Spleen (tissue), 11 donors: ENCODE results near the gene ADD1. TPM values are rescaled to one million over a fixed set of nuclear protein-coding genes. Genes with fewer than 3 reads are reported as not detected.

ENCODE experiments used
- DNase-seq: peaks from one replicate; pipeline ENCODE4 v3.0.0-alpha.2; 2020
- H3K27ac ChIP-seq, 8 donors: fragments of 200-600 bp; sonication (generic) in 7 of 8; 1 replicate in 4 of 8; 2 replicates in 4 of 8; pipeline versions ENCODE4 v1.5.0 to v1.8.0; 2016 to 2021; ENCODE audit warnings: inconsistent platforms in 4 of 8, mild to moderate bottlenecking in 4 of 8, moderate library complexity in 1 of 8
- H3K27me3 ChIP-seq, 7 donors: fragments of 200-600 bp; sonication (generic) in 6 of 7; replicated peaks in 1 of 7; 1 replicate in 4 of 7; 2 replicates in 3 of 7; pipeline versions ENCODE4 v1.5.0 to v1.8.0; 2016 to 2021; ENCODE audit warnings: inconsistent platforms in 3 of 7, mild to moderate bottlenecking in 1 of 7
- H3K36me3 ChIP-seq, 6 donors: fragments of 200-600 bp; sonication (generic) in 5 of 6; 1 replicate in 4 of 6; 2 replicates in 2 of 6; pipeline versions ENCODE4 v1.5.0 to v1.8.0; 2016 to 2021; ENCODE audit warnings: inconsistent platforms in 2 of 6
- H3K4me1 ChIP-seq, 6 donors: fragments of 200-600 bp; sonication (generic) in 5 of 6; 1 replicate in 3 of 6; 2 replicates in 3 of 6; pipeline versions ENCODE4 v1.5.0 to v1.8.0; 2016 to 2021; ENCODE audit warnings: inconsistent platforms in 3 of 6
- H3K4me3 ChIP-seq, 8 donors: fragments of 200-600 bp; sonication (generic) in 7 of 8; 1 replicate in 4 of 8; 2 replicates in 4 of 8; pipeline versions ENCODE4 v1.5.0 to v1.8.0; 2016 to 2021; ENCODE audit warnings: inconsistent platforms in 4 of 8, mild to moderate bottlenecking in 4 of 8, moderate library complexity in 2 of 8
- H3K9me3 ChIP-seq, 8 donors: fragments of 200-600 bp; sonication (generic) in 7 of 8; 1 replicate in 4 of 8; 2 replicates in 4 of 8; pipeline versions ENCODE4 v1.5.0 to v1.8.0; 2016 to 2021; ENCODE audit warnings: inconsistent platforms in 4 of 8
- CTCF ChIP-seq, 11 experiments: fragments of 200-600 bp in 7 of 11; fragments of 450-650 bp in 4 of 11; sonication (generic) in 4 of 11; IDR thresholded peaks in 8 of 11; conservative IDR thresholded peaks in 3 of 11; 1 replicate in 7 of 11; 2 replicates in 4 of 11; pipeline versions ENCODE4 v1.4.0 to v1.8.0; 2016 to 2021; ENCODE audit warnings: antibody characterized with exemption in 11 of 11, inconsistent platforms in 4 of 11, mild to moderate bottlenecking in 1 of 11
- POLR2A ChIP-seq, 3 donors: fragments of 450-650 bp; IDR thresholded peaks; one replicate each; pipeline ENCODE4 v1.5.1; 2017; ENCODE audit warnings: antibody characterized with exemption in 3 of 3, mild to moderate bottlenecking in 1 of 3
- POLR2AphosphoS5 ChIP-seq, 3 donors: sonication (generic); formaldehyde crosslinking; IDR thresholded peaks; one replicate each; pipeline ENCODE4 v1.5.1; 2017; ENCODE audit warnings: antibody characterized with exemption in 3 of 3
- WGBS, 5 donors: extraction: QIAGEN DNeasy Blood & Tissue Kit in 3 of 5; methylation state at CpG; one replicate each; pipeline versions ENCODE4 v1.1.5 to v1.1.7; 2013 to 2018; 5-methylcytosine and 5-hydroxymethylcytosine counted together
- intact Hi-C: fragments of 100-400 bp; cut with DNase I; formaldehyde crosslinking; loops from one replicate; pipeline ENCODE4 v1.15.0; 2023; ENCODE audit warnings: low total_unique reads
- polyA plus RNA-seq, 3 donors: library from polyadenylated mRNA; stranded (reverse); fragments of 200-250 nt; gene quantifications; one replicate each; pipeline ENCODE4 v1.2.1, GENCODE V29; 2013
- total RNA-seq, 7 donors: library from RNA; depleted of rRNA in 3 of 7; stranded (reverse); fragments of >200 nt in 3 of 7; fragmentation: NEBNext Ultra II Directional in 4 of 7; extraction: Animal tissue kit (Norgen Biotek cat#: 25700) in 4 of 7; gene quantifications; one replicate each; pipeline versions ENCODE4 v1.1.0 to v1.2.1, GENCODE V29; 2016 to 2021
- donor health status: healthy with polysubstance abuse.
- donor health status: DM: no; HTN: no; CAD: no; lungs with moderate emphysema.
- donor health status: DM: no; HTN: no; CAD: no.
- donor health status: Bipolar disorder and iron deficiency.
- donor health status: healthy.
- donor health status: DM: no; HTN: no; CAD: no.
- donor health status: DM: yes; HTN: yes; CAD: no.

The ADD1 gene
- total and polyA plus RNA-seq, 10 donors = 175 to 348 (median 265) TPM

GRCh38 chr4:2842687-2843262 is 869 bp upstream of the ADD1 start:
- Histone ChIP-seq H3K27me3 (no peaks in the 10 kb centered on the region), H3K4me3 (peak overlapping the region; percentile 48 to 91 (median 76)), H3K27ac (peak overlapping the region; percentile 87 to 96 (median 93)), H3K4me1 (peaks cover 39 to 88% (median 63%) of the 10 kb centered on the region in 6 donors), H3K36me3 (no peaks in the 10 kb centered on the region), H3K9me3 (no peaks in the 10 kb centered on the region)
- TF ChIP-seq POLR2AphosphoS5 (IDR thresholded peaks at IDR 0.05) = no peak
- peak; percentile 77 for DNase-seq
- intact Hi-C loops = no loop called here
- 12 to 20% (median 16%) methylated on average over 9 to 10 of the region's 10 CpGs for WGBS, 5 donors

GRCh38 chr4:2843941-2844584 is 419 bp downstream of the ADD1 start:
- H3K27ac ChIP-seq = peak overlapping the region; percentile 87 to 96 (median 93)
- H3K4me3 ChIP-seq = peak overlapping the region; percentile 48 to 91 (median 76)
- no peaks in the 10 kb centered on the region for H3K27me3 ChIP-seq
- 0 to 1% (median 1%) methylated on average over 31 to 74 of the region's 74 CpGs for WGBS, 5 donors
- no peaks in the 10 kb centered on the region for H3K36me3 ChIP-seq
- peaks cover 41 to 88% (median 63%) of the 10 kb centered on the region in 6 donors for H3K4me1 ChIP-seq
- TF ChIP-seq POLR2A (IDR thresholded peaks at IDR 0.05) (no peak), CTCF (IDR thresholded peaks at IDR 0.05 in 8 of 11, conservative IDR thresholded peaks at IDR 0.05 in 3 of 11) (peak in 2 of 11 experiments; percentile 3)
- intact Hi-C loops = no loop called here
- peak; percentile 90 for DNase-seq
- H3K9me3 ChIP-seq = no peaks in the 10 kb centered on the region

GRCh38 chr4:2846172-2846571 is 2.5 kb downstream of the ADD1 start:
- TF ChIP-seq POLR2A (IDR thresholded peaks at IDR 0.05) (no peak), POLR2AphosphoS5 (IDR thresholded peaks at IDR 0.05) (no peak), CTCF (IDR thresholded peaks at IDR 0.05 in 8 of 11, conservative IDR thresholded peaks at IDR 0.05 in 3 of 11) (no peak)

GRCh38 chr4:2847302-2847871 is 3.7 kb downstream of the ADD1 start:
- peak; percentile 59 for DNase-seq
- Histone ChIP-seq H3K4me1 (peaks cover 62 to 92% (median 84%) of the 10 kb centered on the region in 6 donors), H3K9me3 (no peaks in the 10 kb centered on the region), H3K27me3 (no peaks in the 10 kb centered on the region), H3K27ac (peak overlapping the region in 6 of 8 donors; percentile 4 to 76 (median 48)), H3K36me3 (no peaks in the 10 kb centered on the region), H3K4me3 (peak overlapping the region in 1 of 8 donors; percentile 29)
- TF ChIP-seq POLR2AphosphoS5 (IDR thresholded peaks at IDR 0.05) = no peak
- no peak for TF ChIP-seq POLR2A (IDR thresholded peaks at IDR 0.05)
- no peak for TF ChIP-seq CTCF (IDR thresholded peaks at IDR 0.05 in 8 of 11, conservative IDR thresholded peaks at IDR 0.05 in 3 of 11)
- intact Hi-C loops = no loop called here
- 67 to 70% (median 68%) methylated on average over 11 of the region's 11 CpGs for WGBS, 5 donors

More at GRCh38 chr4:2846172-2846571, 2.5 kb downstream of the ADD1 start:
- no peaks in the 10 kb centered on the region for H3K27me3 ChIP-seq
- peaks cover 55 to 92% (median 77%) of the 10 kb centered on the region in 6 donors for H3K4me1 ChIP-seq
- WGBS, 5 donors = 73 to 82% (median 79%) methylated on average over 2 of the region's 2 CpGs
- peak overlapping the region in 1 of 8 donors; percentile 91 for H3K4me3 ChIP-seq
- no peaks in the 10 kb centered on the region for H3K36me3 ChIP-seq
- H3K27ac ChIP-seq = peak overlapping the region in 3 of 8 donors; percentile 93 to 95 (median 95)
- intact Hi-C loops = no loop called here
- no peak for DNase-seq
- no peaks in the 10 kb centered on the region for H3K9me3 ChIP-seq
